Measurements from ENCODE around the gene LIX1.
"Not testable (repeated sequence)": the region's sequence is repeated elsewhere in the genome, so short reads cannot be mapped to it uniquely, and the experiment has no call there.

LIX1 gene

GRCh38 chr5:97084782-97085458, 57.5 kb downstream of the LIX1 start:
- not testable (repeated sequence) for H3K9ac ChIP-seq (ENCODE audit: low read length); H3K27me3 ChIP-seq (ENCODE audit: control insufficient read depth, insufficient read depth, low read length); H3K9me3 ChIP-seq (ENCODE audit: control insufficient read depth, low read length); H3K36me3 ChIP-seq (ENCODE audit: control insufficient read depth, insufficient read depth, low read length); H3K4me3 ChIP-seq (ENCODE audit: low read length); H3K4me1 ChIP-seq (ENCODE audit: control insufficient read depth, insufficient read depth, low read length)

GRCh38 chr5:97078958-97079743, 63.3 kb downstream of the LIX1 start:
- Histone ChIP-seq H3K9ac (ENCODE audit: low read length) (no peak overlapping the region), H3K36me3 (ENCODE audit: control insufficient read depth, insufficient read depth, low read length) (no peaks in the 10 kb centered on the region), H3K4me1 (ENCODE audit: control insufficient read depth, insufficient read depth, low read length) (peaks cover 8% of the 10 kb centered on the region), H3K4me3 (ENCODE audit: low read length) (no peak overlapping the region), H3K27me3 (ENCODE audit: control insufficient read depth, insufficient read depth, low read length) (no peaks in the 10 kb centered on the region), H3K9me3 (ENCODE audit: control insufficient read depth, low read length) (no peaks in the 10 kb centered on the region)

- Histone ChIP-seq H3K9me3 (ENCODE audit: control insufficient read depth, low read length) (no peaks in the 10 kb centered on the region), H3K4me3 (ENCODE audit: low read length) (no peak overlapping the region), H3K27me3 (ENCODE audit: control insufficient read depth, insufficient read depth, low read length) (no peaks in the 10 kb centered on the region), H3K4me1 (ENCODE audit: control insufficient read depth, insufficient read depth, low read length) (peaks cover 8% of the 10 kb centered on the region), H3K36me3 (ENCODE audit: control insufficient read depth, insufficient read depth, low read length) (no peaks in the 10 kb centered on the region), H3K9ac (ENCODE audit: low read length) (no peak overlapping the region)
Observed at GRCh38 chr5:97077246-97077645, 65.2 kb downstream of the LIX1 start.

- Histone ChIP-seq H3K4me3 (ENCODE audit: low read length) (no peak overlapping the region), H3K9ac (ENCODE audit: low read length) (no peak overlapping the region), H3K27me3 (ENCODE audit: control insufficient read depth, insufficient read depth, low read length) (no peaks in the 10 kb centered on the region), H3K9me3 (ENCODE audit: control insufficient read depth, low read length) (no peaks in the 10 kb centered on the region), H3K4me1 (ENCODE audit: control insufficient read depth, insufficient read depth, low read length) (no peaks in the 10 kb centered on the region), H3K36me3 (ENCODE audit: control insufficient read depth, insufficient read depth, low read length) (no peaks in the 10 kb centered on the region)
Observed at GRCh38 chr5:97076098-97076497, 66.3 kb downstream of the LIX1 start.

GRCh38 chr5:97075649-97076048, 66.8 kb downstream of the LIX1 start:
- Histone ChIP-seq H3K36me3 (ENCODE audit: control insufficient read depth, insufficient read depth, low read length) (no peaks in the 10 kb centered on the region), H3K4me1 (ENCODE audit: control insufficient read depth, insufficient read depth, low read length) (no peaks in the 10 kb centered on the region), H3K4me3 (ENCODE audit: low read length) (no peak overlapping the region), H3K27me3 (ENCODE audit: control insufficient read depth, insufficient read depth, low read length) (no peaks in the 10 kb centered on the region), H3K9me3 (ENCODE audit: control insufficient read depth, low read length) (no peaks in the 10 kb centered on the region), H3K9ac (ENCODE audit: low read length) (no peak overlapping the region)

- Histone ChIP-seq H3K27me3 (ENCODE audit: control insufficient read depth, insufficient read depth, low read length) (no peaks in the 10 kb centered on the region), H3K4me3 (ENCODE audit: low read length) (no peak overlapping the region), H3K9me3 (ENCODE audit: control insufficient read depth, low read length) (no peaks in the 10 kb centered on the region), H3K9ac (ENCODE audit: low read length) (no peak overlapping the region), H3K4me1 (ENCODE audit: control insufficient read depth, insufficient read depth, low read length) (no peaks in the 10 kb centered on the region), H3K36me3 (ENCODE audit: control insufficient read depth, insufficient read depth, low read length) (no peaks in the 10 kb centered on the region)
Observed at GRCh38 chr5:97074859-97075489, 67.4 kb downstream of the LIX1 start.

- no peaks in the 10 kb centered on the region for H3K9me3 ChIP-seq (ENCODE audit: control insufficient read depth, low read length)
- H3K4me3 ChIP-seq (ENCODE audit: low read length) = no peak overlapping the region
- H3K27me3 ChIP-seq (ENCODE audit: control insufficient read depth, insufficient read depth, low read length) = no peaks in the 10 kb centered on the region
- no peaks in the 10 kb centered on the region for H3K36me3 ChIP-seq (ENCODE audit: control insufficient read depth, insufficient read depth, low read length)
- H3K4me1 ChIP-seq (ENCODE audit: control insufficient read depth, insufficient read depth, low read length) = no peaks in the 10 kb centered on the region
- H3K9ac ChIP-seq (ENCODE audit: low read length) = no peak overlapping the region
Observed at GRCh38 chr5:97073420-97073819, 69.0 kb downstream of the LIX1 start.

- H3K27me3 ChIP-seq (ENCODE audit: control insufficient read depth, insufficient read depth, low read length) = no peaks in the 10 kb centered on the region
- no peaks in the 10 kb centered on the region for H3K9me3 ChIP-seq (ENCODE audit: control insufficient read depth, low read length)
- no peak overlapping the region for H3K9ac ChIP-seq (ENCODE audit: low read length)
- H3K4me1 ChIP-seq (ENCODE audit: control insufficient read depth, insufficient read depth, low read length) = no peaks in the 10 kb centered on the region
- H3K36me3 ChIP-seq (ENCODE audit: control insufficient read depth, insufficient read depth, low read length) = no peaks in the 10 kb centered on the region
- no peak overlapping the region for H3K4me3 ChIP-seq (ENCODE audit: low read length)
Observed at GRCh38 chr5:97072696-97073095, 69.7 kb downstream of the LIX1 start.

- no peak overlapping the region for H3K4me3 ChIP-seq (ENCODE audit: low read length)
- H3K36me3 ChIP-seq (ENCODE audit: control insufficient read depth, insufficient read depth, low read length) = no peaks in the 10 kb centered on the region
- no peak overlapping the region for H3K9ac ChIP-seq (ENCODE audit: low read length)
- no peaks in the 10 kb centered on the region for H3K27me3 ChIP-seq (ENCODE audit: control insufficient read depth, insufficient read depth, low read length)
- no peaks in the 10 kb centered on the region for H3K4me1 ChIP-seq (ENCODE audit: control insufficient read depth, insufficient read depth, low read length)
- no peaks in the 10 kb centered on the region for H3K9me3 ChIP-seq (ENCODE audit: control insufficient read depth, low read length)
Observed at GRCh38 chr5:97071993-97072392, 70.4 kb downstream of the LIX1 start.

- no peaks in the 10 kb centered on the region for H3K36me3 ChIP-seq (ENCODE audit: control insufficient read depth, insufficient read depth, low read length)
- no peaks in the 10 kb centered on the region for H3K9me3 ChIP-seq (ENCODE audit: control insufficient read depth, low read length)
- no peaks in the 10 kb centered on the region for H3K27me3 ChIP-seq (ENCODE audit: control insufficient read depth, insufficient read depth, low read length)
- H3K4me1 ChIP-seq (ENCODE audit: control insufficient read depth, insufficient read depth, low read length) = no peaks in the 10 kb centered on the region
- no peak overlapping the region for H3K9ac ChIP-seq (ENCODE audit: low read length)
- H3K4me3 ChIP-seq (ENCODE audit: low read length) = no peak overlapping the region
Observed at GRCh38 chr5:97071101-97071500, 71.3 kb downstream of the LIX1 start.

- Histone ChIP-seq H3K36me3 (ENCODE audit: control insufficient read depth, insufficient read depth, low read length) (no peaks in the 10 kb centered on the region), H3K9me3 (ENCODE audit: control insufficient read depth, low read length) (no peaks in the 10 kb centered on the region), H3K4me3 (ENCODE audit: low read length) (no peak overlapping the region), H3K4me1 (ENCODE audit: control insufficient read depth, insufficient read depth, low read length) (no peaks in the 10 kb centered on the region), H3K27me3 (ENCODE audit: control insufficient read depth, insufficient read depth, low read length) (no peaks in the 10 kb centered on the region), H3K9ac (ENCODE audit: low read length) (no peak overlapping the region)
Observed at GRCh38 chr5:97070234-97070633, 72.2 kb downstream of the LIX1 start.

- Histone ChIP-seq H3K36me3 (ENCODE audit: control insufficient read depth, insufficient read depth, low read length) (no peaks in the 10 kb centered on the region), H3K27me3 (ENCODE audit: control insufficient read depth, insufficient read depth, low read length) (no peaks in the 10 kb centered on the region), H3K9me3 (ENCODE audit: control insufficient read depth, low read length) (no peaks in the 10 kb centered on the region), H3K9ac (ENCODE audit: low read length) (no peak overlapping the region), H3K4me3 (ENCODE audit: low read length) (no peak overlapping the region), H3K4me1 (ENCODE audit: control insufficient read depth, insufficient read depth, low read length) (no peaks in the 10 kb centered on the region)
Observed at GRCh38 chr5:97067296-97067850, 75.0 kb downstream of the LIX1 start.

Data from mucosa of stomach (tissue), 1 donor.